Thyroid gland (tissue), 4 donors: ENCODE results near the gene TMEM158. TPM values are rescaled to one million over a fixed set of nuclear protein-coding genes. Genes with fewer than 3 reads are reported as not detected.

ENCODE experiments used
- DNase-seq, 2 donors: peaks; one replicate each; pipeline ENCODE4 v3.0.0-alpha.2; 2019
- H3K27ac ChIP-seq, 3 donors: fragments of 200-600 bp; sonication (generic); 1 replicate in 2 of 3; 2 replicates in 1 of 3; pipeline ENCODE4 v1.5.1; 2016 to 2019; ENCODE audit warnings: mild to moderate bottlenecking in 1 of 3, moderate library complexity in 1 of 3
- H3K27me3 ChIP-seq: fragments of 200-600 bp; sonication (generic); one replicate; pipeline ENCODE4 v1.5.1; 2019
- H3K36me3 ChIP-seq, 2 donors: fragments of 200-600 bp; sonication (generic); one replicate each; pipeline ENCODE4 v1.5.1; 2016 to 2019
- H3K4me1 ChIP-seq, 2 donors: fragments of 200-600 bp; sonication (generic); one replicate each; pipeline ENCODE4 v1.5.1; 2017 to 2019
- H3K4me3 ChIP-seq, 3 donors: fragments of 200-600 bp; sonication (generic); replicated peaks in 1 of 3; 1 replicate in 2 of 3; 2 replicates in 1 of 3; pipeline ENCODE4 v1.5.1; 2016; ENCODE audit warnings: mild to moderate bottlenecking in 1 of 3
- H3K9me3 ChIP-seq: fragments of 200-600 bp; sonication (generic); one replicate; pipeline ENCODE4 v1.5.1; 2017
- CTCF ChIP-seq, 6 experiments: fragments of 200-600 bp in 3 of 6; fragments of 450-650 bp in 3 of 6; sonication (generic) in 3 of 6; IDR thresholded peaks; one replicate each; pipeline ENCODE4 v1.5.1; 2016 to 2019; ENCODE audit warnings: antibody characterized with exemption in 6 of 6, mild to moderate bottlenecking in 2 of 6, inconsistent platforms in 1 of 6, moderate library complexity in 1 of 6
- POLR2A ChIP-seq, 2 donors: fragments of 450-650 bp; IDR thresholded peaks; one replicate each; pipeline ENCODE4 v1.6.1; 2017; ENCODE audit warnings: antibody characterized with exemption in 2 of 2, mild to moderate bottlenecking in 2 of 2, moderate library complexity in 1 of 2
- WGBS, 2 donors: methylation state at CpG; one replicate each; pipeline ENCODE4 v1.1.5; 2017; 5-methylcytosine and 5-hydroxymethylcytosine counted together
- intact Hi-C: fragments of 100-400 bp; cut with DNase I; formaldehyde crosslinking; loops from one replicate; pipeline ENCODE4 v1.15.1; 2023
- total RNA-seq, 4 donors: library from RNA; depleted of rRNA; stranded (reverse); fragments of >200 nt; gene quantifications; one replicate each; pipeline ENCODE4 v1.2.3, GENCODE V29; 2016

TMEM158 gene
- total RNA-seq, 4 donors from 2014 or later = 0.40 to 0.78 TPM; not detected in 2

GRCh38 chr3:45218578-45219390, 7.3 kb downstream of the TMEM158 start:
- Histone ChIP-seq H3K27me3 (no peaks in the 10 kb centered on the region), H3K27ac (no peak overlapping the region), H3K4me3 (no peak overlapping the region), H3K9me3 (no peaks in the 10 kb centered on the region), H3K36me3 (no peaks in the 10 kb centered on the region), H3K4me1 (no peaks in the 10 kb centered on the region)
- WGBS, 2 donors = 64 to 71% methylated on average over 11 of the region's 11 CpGs
- TF ChIP-seq POLR2A (IDR thresholded peaks at IDR 0.05) (no peak), CTCF (IDR thresholded peaks at IDR 0.05) (no peak)
- DNase-seq = no peak
- intact Hi-C loops = no loop called here

- Histone ChIP-seq H3K27ac (no peak overlapping the region), H3K4me3 (no peak overlapping the region), H3K4me1 (no peaks in the 10 kb centered on the region), H3K36me3 (no peaks in the 10 kb centered on the region), H3K9me3 (no peaks in the 10 kb centered on the region), H3K27me3 (no peaks in the 10 kb centered on the region)
- TF ChIP-seq CTCF (IDR thresholded peaks at IDR 0.05) = no peak
- TF ChIP-seq POLR2A (IDR thresholded peaks at IDR 0.05) = no peak
- intact Hi-C loops = no loop called here
- WGBS, 2 donors = 75 to 81% methylated on average over 10 of the region's 10 CpGs
- no peak for DNase-seq
These were observed 10.0 kb downstream of the TMEM158 start for GRCh38 chr3:45216021-45216609.

GRCh38 chr3:45215466-45215865, 10.6 kb downstream of the TMEM158 start:
- no peak overlapping the region for H3K4me3 ChIP-seq
- intact Hi-C loops = no loop called here
- 67% methylated on average over 1 to 3 of the region's 4 CpGs for WGBS, 2 donors
- H3K27ac ChIP-seq = no peak overlapping the region
- no peak for DNase-seq
- no peaks in the 10 kb centered on the region for H3K9me3 ChIP-seq
- no peaks in the 10 kb centered on the region for H3K36me3 ChIP-seq
- no peaks in the 10 kb centered on the region for H3K4me1 ChIP-seq
- H3K27me3 ChIP-seq = no peaks in the 10 kb centered on the region
- TF ChIP-seq POLR2A (IDR thresholded peaks at IDR 0.05) (no peak), CTCF (IDR thresholded peaks at IDR 0.05) (no peak)

- Histone ChIP-seq H3K27ac (no peak overlapping the region), H3K27me3 (no peaks in the 10 kb centered on the region), H3K4me1 (no peaks in the 10 kb centered on the region), H3K9me3 (no peaks in the 10 kb centered on the region), H3K36me3 (no peaks in the 10 kb centered on the region), H3K4me3 (no peak overlapping the region)
- 66 to 72% methylated on average over 4 to 10 of the region's 10 CpGs for WGBS, 2 donors
- intact Hi-C loops = loop anchor here (5.0 kb wide), 1 partner anchor 177 kb away; no protein-coding TSS in a partner anchor
- no peak for DNase-seq
- TF ChIP-seq CTCF (IDR thresholded peaks at IDR 0.05) = no peak
- no peak for TF ChIP-seq POLR2A (IDR thresholded peaks at IDR 0.05)
These were observed 11.9 kb downstream of the TMEM158 start for GRCh38 chr3:45214061-45214680.

- TF ChIP-seq POLR2A (IDR thresholded peaks at IDR 0.05) = no peak
- TF ChIP-seq CTCF (IDR thresholded peaks at IDR 0.05) = no peak
- H3K36me3 ChIP-seq = no peaks in the 10 kb centered on the region
- intact Hi-C loops = loop anchor here (5.0 kb wide), 1 partner anchor 175 kb away; no protein-coding TSS in a partner anchor
- H3K27ac ChIP-seq = no peak overlapping the region
- H3K27me3 ChIP-seq = no peaks in the 10 kb centered on the region
- no peaks in the 10 kb centered on the region for H3K4me1 ChIP-seq
- WGBS, 2 donors = 87 to 92% methylated on average over 10 of the region's 10 CpGs
- DNase-seq = no peak
- no peaks in the 10 kb centered on the region for H3K9me3 ChIP-seq
- no peak overlapping the region for H3K4me3 ChIP-seq
These were observed 14.0 kb downstream of the TMEM158 start for GRCh38 chr3:45212095-45212468.
